ENCODE data around the gene CNNM2.

DNA sequence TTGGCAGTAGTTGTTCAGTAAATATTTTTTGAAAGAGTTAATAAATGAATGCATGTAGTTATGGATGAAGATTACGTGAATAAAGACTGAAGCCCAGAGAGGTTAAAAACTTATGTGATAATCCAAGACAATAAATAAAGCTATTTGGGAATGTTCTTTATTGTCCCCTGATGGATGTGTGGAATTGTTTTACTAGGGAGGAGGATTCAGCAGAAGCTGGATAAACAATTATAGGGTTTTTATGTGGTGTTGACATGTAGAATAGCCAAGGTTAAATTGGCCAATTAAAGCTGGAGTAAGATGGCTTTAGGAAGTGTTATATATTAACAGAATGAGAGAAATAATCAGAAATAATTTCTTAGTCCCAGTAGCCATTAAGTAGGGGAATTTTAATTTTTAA is 66.0 kb downstream of the CNNM2 start:
- TF ChIP-seq, protein P1, sequence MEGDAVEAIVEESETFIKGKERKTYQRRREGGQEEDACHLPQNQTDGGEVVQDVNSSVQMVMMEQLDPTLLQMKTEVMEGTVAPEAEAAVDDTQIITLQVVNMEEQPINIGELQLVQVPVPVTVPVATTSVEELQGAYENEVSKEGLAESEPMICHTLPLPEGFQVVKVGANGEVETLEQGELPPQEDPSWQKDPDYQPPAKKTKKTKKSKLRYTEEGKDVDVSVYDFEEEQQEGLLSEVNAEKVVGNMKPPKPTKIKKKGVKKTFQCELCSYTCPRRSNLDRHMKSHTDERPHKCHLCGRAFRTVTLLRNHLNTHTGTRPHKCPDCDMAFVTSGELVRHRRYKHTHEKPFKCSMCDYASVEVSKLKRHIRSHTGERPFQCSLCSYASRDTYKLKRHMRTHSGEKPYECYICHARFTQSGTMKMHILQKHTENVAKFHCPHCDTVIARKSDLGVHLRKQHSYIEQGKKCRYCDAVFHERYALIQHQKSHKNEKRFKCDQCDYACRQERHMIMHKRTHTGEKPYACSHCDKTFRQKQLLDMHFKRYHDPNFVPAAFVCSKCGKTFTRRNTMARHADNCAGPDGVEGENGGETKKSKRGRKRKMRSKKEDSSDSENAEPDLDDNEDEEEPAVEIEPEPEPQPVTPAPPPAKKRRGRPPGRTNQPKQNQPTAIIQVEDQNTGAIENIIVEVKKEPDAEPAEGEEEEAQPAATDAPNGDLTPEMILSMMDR (conservative IDR thresholded peaks at IDR 0.05), result no peak
- no peak for TF ChIP-seq ZFX (IDR thresholded peaks at IDR 0.05)
